ENCODE results near the gene ANKS1B.

The ANKS1B gene

GRCh38 chr12:99549651-99550050 lies 435.1 kb downstream of the ANKS1B start:
- no peak for TF ChIP-seq GATA1 (IDR thresholded peaks at IDR 0.05; ENCODE audit: low read depth, low read length)
- TF ChIP-seq POLR2A (IDR thresholded peaks at IDR 0.05; ENCODE audit: low read length): no peak
- DNase-seq: no peak

DNA sequence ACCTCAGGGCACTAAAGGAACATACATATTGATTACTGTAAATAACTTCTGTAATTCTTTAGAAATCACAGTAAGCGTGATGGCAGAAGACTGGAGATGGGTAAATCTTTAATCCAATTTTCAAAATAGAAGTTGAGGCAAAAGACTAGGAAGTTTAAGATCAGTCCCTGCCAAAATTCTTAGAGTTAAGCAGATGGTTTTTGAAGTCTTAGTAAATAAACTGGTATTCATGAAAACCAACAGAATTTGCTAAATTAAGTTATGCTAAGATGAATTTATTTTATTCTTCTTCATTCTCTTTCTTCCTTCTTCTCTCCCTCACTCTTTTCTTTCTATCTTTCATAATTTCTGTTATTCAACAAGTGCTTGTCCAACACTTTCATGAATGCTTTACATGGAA lies 435.5 kb downstream of the ANKS1B start:
- no peak for TF ChIP-seq GATA1 (IDR thresholded peaks at IDR 0.05; ENCODE audit: low read depth, low read length)
- no peak for TF ChIP-seq POLR2A (IDR thresholded peaks at IDR 0.05; ENCODE audit: low read length)
- no peak for DNase-seq

- TF ChIP-seq POLR2A (IDR thresholded peaks at IDR 0.05; ENCODE audit: low read length): no peak
- TF ChIP-seq GATA1 (IDR thresholded peaks at IDR 0.05; ENCODE audit: low read depth, low read length): no peak
- no peak for DNase-seq
These were observed 440.3 kb downstream of the ANKS1B start for GRCh38 chr12:99544457-99544856.

GRCh38 chr12:99529966-99530365 lies 454.8 kb downstream of the ANKS1B start:
- TF ChIP-seq GATA1 (IDR thresholded peaks at IDR 0.05; ENCODE audit: low read depth, low read length): no peak
- no peak for TF ChIP-seq POLR2A (IDR thresholded peaks at IDR 0.05; ENCODE audit: low read length)
- no peak for DNase-seq

DNA sequence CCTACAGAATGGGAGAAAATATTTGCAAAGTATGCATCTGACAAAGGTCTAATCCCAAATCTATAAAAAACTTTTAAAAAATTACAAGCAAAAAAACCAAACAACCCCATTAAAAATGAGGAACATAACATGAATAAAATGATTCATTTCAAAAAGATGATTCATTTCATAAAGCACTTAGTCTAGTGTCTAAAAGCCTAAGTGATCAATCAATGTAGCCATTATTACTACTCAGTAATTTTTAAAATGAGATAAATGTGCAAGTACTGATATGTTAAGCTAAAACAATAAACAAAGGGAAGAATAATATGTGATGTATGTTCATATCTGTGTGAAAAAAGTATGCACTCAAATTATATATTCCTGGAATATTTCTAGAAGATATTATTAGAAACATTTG lies 456.3 kb downstream of the ANKS1B start:
- no peak for DNase-seq
- TF ChIP-seq POLR2A (IDR thresholded peaks at IDR 0.05; ENCODE audit: low read length) (no peak), GATA1 (IDR thresholded peaks at IDR 0.05; ENCODE audit: low read depth, low read length) (no peak)

DNA sequence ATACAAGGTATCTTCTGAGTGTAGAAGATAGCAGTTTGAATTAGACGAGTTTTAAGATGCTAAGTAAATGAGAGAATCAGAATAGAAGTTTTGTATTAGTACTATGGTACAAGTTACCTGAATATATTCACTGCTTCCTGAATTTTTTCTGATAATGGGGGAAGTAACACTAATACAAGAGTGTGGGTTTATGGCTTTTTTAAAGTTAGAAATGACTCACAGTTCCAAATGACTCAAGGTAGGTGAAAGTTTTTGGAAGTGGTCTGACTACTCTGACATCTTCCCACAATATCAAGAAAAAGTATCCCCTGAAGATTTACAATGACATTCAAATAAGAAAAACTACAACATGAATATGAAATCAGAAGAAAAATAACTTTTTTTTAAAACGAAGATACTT lies 460.9 kb downstream of the ANKS1B start:
- no peak for TF ChIP-seq POLR2A (IDR thresholded peaks at IDR 0.05; ENCODE audit: low read length)
- no peak for TF ChIP-seq GATA1 (IDR thresholded peaks at IDR 0.05; ENCODE audit: low read depth, low read length)
- DNase-seq: no peak

- DNase-seq: no peak
- TF ChIP-seq POLR2A (IDR thresholded peaks at IDR 0.05; ENCODE audit: low read length) (no peak), GATA1 (IDR thresholded peaks at IDR 0.05; ENCODE audit: low read depth, low read length) (no peak)
These were observed 462.3 kb downstream of the ANKS1B start for GRCh38 chr12:99522456-99522855.

- no peak for DNase-seq
- TF ChIP-seq POLR2A (IDR thresholded peaks at IDR 0.05; ENCODE audit: low read length) (no peak), GATA1 (IDR thresholded peaks at IDR 0.05; ENCODE audit: low read depth, low read length) (no peak)
These were observed 463.1 kb downstream of the ANKS1B start for GRCh38 chr12:99521664-99522063.

GRCh38 chr12:99513066-99513465 lies 471.7 kb downstream of the ANKS1B start:
- DNase-seq: no peak
- TF ChIP-seq POLR2A (IDR thresholded peaks at IDR 0.05; ENCODE audit: low read length) (no peak), GATA1 (IDR thresholded peaks at IDR 0.05; ENCODE audit: low read depth, low read length) (no peak)

DNA sequence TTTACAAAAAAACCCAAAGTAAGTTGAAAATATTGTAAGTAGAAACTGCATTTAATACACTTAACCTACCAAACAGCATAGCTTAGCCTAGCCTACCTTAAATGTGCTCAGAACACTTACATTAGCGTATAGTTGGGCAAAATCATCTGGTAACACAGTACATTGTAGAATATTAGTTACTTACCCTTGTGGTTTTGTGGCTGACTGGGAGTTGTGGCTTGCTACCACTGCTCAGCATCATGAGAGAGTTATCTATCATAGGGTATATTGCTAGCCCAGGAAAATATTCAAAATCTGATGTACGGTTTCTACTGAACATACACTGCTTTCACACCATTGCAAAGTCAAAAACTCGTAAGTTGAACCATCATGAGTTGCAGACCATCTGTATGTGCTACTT lies 478.9 kb downstream of the ANKS1B start:
- TF ChIP-seq GATA1 (IDR thresholded peaks at IDR 0.05; ENCODE audit: low read depth, low read length) (no peak), POLR2A (IDR thresholded peaks at IDR 0.05; ENCODE audit: low read length) (no peak)
- DNase-seq: no peak

DNA sequence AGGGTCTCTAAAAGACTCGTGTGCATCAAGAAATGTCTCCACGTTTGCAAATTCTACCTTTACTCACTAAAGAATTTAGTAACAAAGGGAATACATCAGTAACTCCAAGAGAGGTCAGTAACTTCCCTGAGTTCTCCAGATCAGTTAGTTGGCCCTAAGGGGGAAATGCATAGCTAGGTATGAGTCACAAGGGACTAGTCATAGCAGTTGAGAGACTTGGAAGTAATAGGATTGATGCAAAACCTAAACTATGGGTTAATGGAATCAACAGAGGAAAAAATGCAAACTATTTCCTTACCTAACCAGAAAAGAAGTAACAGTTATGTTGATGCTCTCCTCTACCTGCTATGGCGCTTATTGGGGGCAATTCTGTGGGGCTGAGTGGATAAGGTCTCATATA lies 486.0 kb downstream of the ANKS1B start:
- no peak for TF ChIP-seq POLR2A (IDR thresholded peaks at IDR 0.05; ENCODE audit: low read length)
- DNase-seq: no peak

- no peak for TF ChIP-seq GATA1 (IDR thresholded peaks at IDR 0.05; ENCODE audit: low read depth, low read length)
- TF ChIP-seq POLR2A (IDR thresholded peaks at IDR 0.05; ENCODE audit: low read length): no peak
- DNase-seq: no peak
These were observed 488.9 kb downstream of the ANKS1B start for GRCh38 chr12:99495799-99496198.

- TF ChIP-seq POLR2A (IDR thresholded peaks at IDR 0.05; ENCODE audit: low read length) (no peak), GATA1 (IDR thresholded peaks at IDR 0.05; ENCODE audit: low read depth, low read length) (no peak)
- no peak for DNase-seq
These were observed 491.5 kb downstream of the ANKS1B start for GRCh38 chr12:99493197-99493596.

DNA sequence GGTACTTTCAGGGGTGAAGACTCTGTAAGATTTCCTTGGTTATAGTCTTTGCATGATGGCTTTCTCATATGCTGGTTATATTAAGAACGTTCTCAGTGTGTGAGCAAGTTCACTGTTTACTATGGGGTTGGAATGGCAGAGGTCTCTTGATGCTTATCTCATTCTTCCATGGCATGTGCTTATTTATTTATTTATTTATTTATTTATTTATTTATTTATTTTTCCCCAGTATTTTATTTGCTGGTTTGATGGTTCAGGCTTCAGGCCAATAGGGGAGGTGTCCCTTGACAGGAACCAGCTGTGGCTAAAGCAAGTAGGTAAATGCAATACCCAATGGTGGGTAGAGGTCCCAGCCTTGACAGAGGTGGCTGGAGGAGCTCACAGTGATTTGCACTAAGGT lies 498.5 kb downstream of the ANKS1B start:
- DNase-seq: no peak
- TF ChIP-seq POLR2A (IDR thresholded peaks at IDR 0.05; ENCODE audit: low read length) (no peak), GATA1 (IDR thresholded peaks at IDR 0.05; ENCODE audit: low read depth, low read length) (no peak)

DNA sequence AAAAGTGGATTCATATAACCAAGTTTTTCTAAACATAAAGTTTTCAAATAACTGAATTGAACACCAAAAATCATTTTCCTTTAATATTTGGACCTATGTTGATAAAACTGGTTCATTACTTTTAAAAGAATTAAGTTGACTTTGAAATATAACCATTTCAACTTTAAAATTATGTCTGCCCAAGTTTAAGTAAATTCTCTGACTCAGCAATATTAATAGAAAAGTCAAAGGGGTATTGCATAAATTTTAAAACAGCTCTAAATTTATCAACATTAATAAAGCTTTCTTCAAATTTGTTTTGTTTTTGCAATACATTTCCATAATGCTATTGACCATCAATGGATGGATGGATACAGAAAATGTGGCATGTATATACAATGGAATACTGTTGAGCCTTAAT lies 505.6 kb downstream of the ANKS1B start:
- no peak for DNase-seq
- no peak for TF ChIP-seq POLR2A (IDR thresholded peaks at IDR 0.05; ENCODE audit: low read length)
- no peak for TF ChIP-seq GATA1 (IDR thresholded peaks at IDR 0.05; ENCODE audit: low read depth, low read length)

DNA sequence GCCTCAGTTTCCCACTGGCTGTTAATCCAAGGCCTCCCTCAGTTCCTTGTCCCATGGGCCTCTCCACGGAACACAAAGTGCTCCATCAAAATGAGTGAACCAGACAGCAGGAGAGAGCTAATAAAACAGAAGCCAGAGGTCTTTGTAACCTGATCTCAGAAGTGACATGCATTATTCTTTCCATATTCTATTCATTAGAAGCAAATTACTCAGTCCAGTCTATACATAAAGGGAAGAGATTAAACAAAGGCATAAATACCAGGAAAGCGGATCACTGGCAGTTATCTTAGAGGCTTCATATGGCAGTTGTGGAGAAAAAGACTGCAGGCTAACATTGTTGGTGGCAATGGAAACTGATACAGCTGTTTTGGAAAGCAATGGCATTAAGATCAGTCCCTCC lies 507.8 kb downstream of the ANKS1B start:
- TF ChIP-seq GATA1 (IDR thresholded peaks at IDR 0.05; ENCODE audit: low read depth, low read length): no peak
- TF ChIP-seq POLR2A (IDR thresholded peaks at IDR 0.05; ENCODE audit: low read length): no peak
- DNase-seq: no peak

All from erythroblast (primary cell).